OCI-LY1 (cell line): ENCODE data around the gene GNAS.

Experiments
- EZH2 ChIP-seq: fragments of 200-600 bp; sonication (generic), shearing (Covaris generic); IDR thresholded peaks from 2 replicates; pipeline ENCODE4 v1.8.0; 2017; ENCODE audit warnings: borderline replicate concordance, mixed run types, mild to moderate bottlenecking, antibody characterized with exemption, low read length, moderate library complexity, mixed read lengths
- TF ChIP-seq, protein P1 (sequence below): fragments of 200-600 bp; sonication (generic), shearing (Covaris generic); IDR thresholded peaks from 2 replicates; pipeline ENCODE4 v1.5.1; 2017; ENCODE audit warnings: mild to moderate bottlenecking, antibody characterized with exemption, low read length, moderate library complexity, mixed read lengths

GRCh38 chr20:58851221-58851968 is 1.1 kb upstream of the GNAS start:
- TF ChIP-seq, protein P1, sequence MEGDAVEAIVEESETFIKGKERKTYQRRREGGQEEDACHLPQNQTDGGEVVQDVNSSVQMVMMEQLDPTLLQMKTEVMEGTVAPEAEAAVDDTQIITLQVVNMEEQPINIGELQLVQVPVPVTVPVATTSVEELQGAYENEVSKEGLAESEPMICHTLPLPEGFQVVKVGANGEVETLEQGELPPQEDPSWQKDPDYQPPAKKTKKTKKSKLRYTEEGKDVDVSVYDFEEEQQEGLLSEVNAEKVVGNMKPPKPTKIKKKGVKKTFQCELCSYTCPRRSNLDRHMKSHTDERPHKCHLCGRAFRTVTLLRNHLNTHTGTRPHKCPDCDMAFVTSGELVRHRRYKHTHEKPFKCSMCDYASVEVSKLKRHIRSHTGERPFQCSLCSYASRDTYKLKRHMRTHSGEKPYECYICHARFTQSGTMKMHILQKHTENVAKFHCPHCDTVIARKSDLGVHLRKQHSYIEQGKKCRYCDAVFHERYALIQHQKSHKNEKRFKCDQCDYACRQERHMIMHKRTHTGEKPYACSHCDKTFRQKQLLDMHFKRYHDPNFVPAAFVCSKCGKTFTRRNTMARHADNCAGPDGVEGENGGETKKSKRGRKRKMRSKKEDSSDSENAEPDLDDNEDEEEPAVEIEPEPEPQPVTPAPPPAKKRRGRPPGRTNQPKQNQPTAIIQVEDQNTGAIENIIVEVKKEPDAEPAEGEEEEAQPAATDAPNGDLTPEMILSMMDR, result no peak
- TF ChIP-seq EZH2, result no peak
